Astrocyte (in vitro differentiated cells and primary cell): Measurements from ENCODE around the gene CFDP1. TPM values are rescaled to one million over a fixed set of nuclear protein-coding genes. Genes with fewer than 3 reads are reported as not detected.
A peak's percentile ranks its signal among the peaks of the same experiment; 100 is the strongest.

Experiments
- DNase-seq: peaks from one replicate; pipeline ENCODE4 v3.0.0-alpha.2; 2010; ENCODE audit warnings: low read depth
- FAIRE-seq: peaks from 2 replicates; lab custom pipeline; 2011; peaks lifted over from hg19 to GRCh38; lab: Jason Lieb, UNC
- H2AFZ ChIP-seq: 2 replicates; pipeline ENCODE4 v1.6.0; 2012; ENCODE audit warnings: low read depth, low read length, inconsistent platforms
- H3K27ac ChIP-seq: 2 replicates; pipeline ENCODE4 v1.5.1; 2011; ENCODE audit warnings: low read depth, low read length, inconsistent platforms
- H3K27me3 ChIP-seq: 2 replicates; pipeline ENCODE4 v1.6.0; 2011; ENCODE audit warnings: low read length, inconsistent platforms; ENCODE audit not compliant: insufficient read depth
- H3K36me3 ChIP-seq: 2 replicates; pipeline ENCODE4 v1.5.1; 2011; ENCODE audit warnings: low read length, inconsistent platforms; ENCODE audit not compliant: insufficient read depth
- H3K4me1 ChIP-seq: 2 replicates; pipeline ENCODE4 v1.5.1; 2011; ENCODE audit warnings: low read length, inconsistent platforms; ENCODE audit not compliant: insufficient read depth
- H3K4me2 ChIP-seq: 2 replicates; pipeline ENCODE4 v1.6.0; 2012; ENCODE audit warnings: low read length, inconsistent platforms
- H3K4me3 ChIP-seq: 2 replicates; pipeline ENCODE4 v1.5.1; 2011; ENCODE audit warnings: low read depth, mild to moderate bottlenecking, low read length, inconsistent platforms; ENCODE audit not compliant: insufficient read depth
- H3K79me2 ChIP-seq: 2 replicates; pipeline ENCODE4 v1.6.0; 2012; ENCODE audit warnings: mild to moderate bottlenecking, low read length, inconsistent platforms; ENCODE audit not compliant: insufficient read depth
- H3K9ac ChIP-seq: 2 replicates; pipeline ENCODE4 v1.6.0; 2012; ENCODE audit warnings: mild to moderate bottlenecking, low read length, inconsistent platforms
- H3K9me3 ChIP-seq: 2 replicates; pipeline ENCODE4 v1.5.1; 2012; ENCODE audit warnings: low read depth, mild to moderate bottlenecking, low read length, inconsistent platforms; ENCODE audit not compliant: insufficient read depth
- H4K20me1 ChIP-seq: 2 replicates; pipeline ENCODE4 v1.6.0; 2012; ENCODE audit warnings: low read length, inconsistent platforms; ENCODE audit not compliant: insufficient read depth
- H3K27ac Mint-ChIP-seq: one replicate; pipeline ENCODE4 v1.8.0; 2021; ENCODE audit warnings: mild to moderate bottlenecking, mixed read lengths; ENCODE audit not compliant: unreplicated experiment
- H3K27me3 Mint-ChIP-seq: one replicate; pipeline ENCODE4 v1.8.0; 2021; ENCODE audit warnings: low read depth, mixed read lengths; ENCODE audit not compliant: unreplicated experiment
- H3K36me3 Mint-ChIP-seq: one replicate; pipeline ENCODE4 v1.8.0; 2021; ENCODE audit warnings: low read depth, mixed read lengths; ENCODE audit not compliant: unreplicated experiment
- H3K4me1 Mint-ChIP-seq: one replicate; pipeline ENCODE4 v1.8.0; 2021; ENCODE audit warnings: low read depth, mixed read lengths; ENCODE audit not compliant: unreplicated experiment
- H3K4me3 Mint-ChIP-seq: one replicate; pipeline ENCODE4 v1.8.0; 2021; ENCODE audit warnings: mild to moderate bottlenecking, moderate library complexity, mixed read lengths; ENCODE audit not compliant: unreplicated experiment
- H3K9me3 Mint-ChIP-seq: one replicate; pipeline ENCODE4 v1.8.0; 2021; ENCODE audit warnings: mild to moderate bottlenecking, mixed read lengths; ENCODE audit not compliant: unreplicated experiment
- EZH2 ChIP-seq: IDR thresholded peaks from 2 replicates; pipeline ENCODE4 v1.6.1; 2012; ENCODE audit warnings: mild to moderate bottlenecking, low read length, inconsistent platforms; ENCODE audit not compliant: insufficient read depth
- total RNA-seq: library from RNA; stranded (reverse); gene quantifications from 2 replicates; pipeline ENCODE4 v1.2.1, GENCODE V29; 2021
- TF ChIP-seq, protein P1 (sequence below): IDR thresholded peaks from 2 replicates; pipeline ENCODE4 v1.5.1; 2011; ENCODE audit warnings: low read depth, mild to moderate bottlenecking, inconsistent platforms, low read length, moderate library complexity; ENCODE audit not compliant: insufficient read depth

The CFDP1 gene
- total RNA-seq, 1 donor from 2014 or later, result 36.9 TPM

DNA sequence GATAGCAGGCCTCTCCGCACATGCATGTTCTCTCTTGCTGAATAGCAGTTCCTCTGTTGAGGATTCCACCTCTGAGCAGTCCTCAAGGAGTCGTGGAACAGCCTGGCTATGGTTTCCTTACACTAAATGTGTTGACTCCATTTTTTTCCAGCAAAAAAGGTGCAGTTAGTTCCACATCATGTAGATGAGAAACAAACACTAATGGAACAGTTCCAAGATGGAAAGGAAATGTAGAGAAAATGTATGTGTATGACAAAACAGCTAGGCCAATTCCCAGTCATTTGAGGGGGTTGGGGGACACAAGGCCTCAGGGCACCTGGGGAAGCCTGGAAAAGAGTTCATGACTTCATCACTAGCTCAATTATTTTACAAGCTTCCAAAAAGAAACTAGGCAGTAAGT lies 90.0 kb downstream of the CFDP1 start:
- H3K9me3 Mint-ChIP-seq, result no peaks in the 10 kb centered on the region
- H3K36me3 ChIP-seq, result no peaks in the 10 kb centered on the region
- H3K4me2 ChIP-seq, result no peak overlapping the region
- peaks cover 5% of the 10 kb centered on the region for H3K36me3 Mint-ChIP-seq
- H3K27me3 ChIP-seq, result no peaks in the 10 kb centered on the region
- H3K4me3 ChIP-seq, result no peak overlapping the region
- no peak overlapping the region for H3K4me3 Mint-ChIP-seq
- no peaks in the 10 kb centered on the region for H3K9me3 ChIP-seq
- no peak overlapping the region for H3K27ac ChIP-seq
- no peak overlapping the region for H3K9ac ChIP-seq
- no peaks in the 10 kb centered on the region for H3K27me3 Mint-ChIP-seq
- H3K27ac Mint-ChIP-seq, result no peak overlapping the region
- DNase-seq, result no peak
- H3K4me1 Mint-ChIP-seq, result peaks cover 57% of the 10 kb centered on the region
- TF ChIP-seq, protein P1, sequence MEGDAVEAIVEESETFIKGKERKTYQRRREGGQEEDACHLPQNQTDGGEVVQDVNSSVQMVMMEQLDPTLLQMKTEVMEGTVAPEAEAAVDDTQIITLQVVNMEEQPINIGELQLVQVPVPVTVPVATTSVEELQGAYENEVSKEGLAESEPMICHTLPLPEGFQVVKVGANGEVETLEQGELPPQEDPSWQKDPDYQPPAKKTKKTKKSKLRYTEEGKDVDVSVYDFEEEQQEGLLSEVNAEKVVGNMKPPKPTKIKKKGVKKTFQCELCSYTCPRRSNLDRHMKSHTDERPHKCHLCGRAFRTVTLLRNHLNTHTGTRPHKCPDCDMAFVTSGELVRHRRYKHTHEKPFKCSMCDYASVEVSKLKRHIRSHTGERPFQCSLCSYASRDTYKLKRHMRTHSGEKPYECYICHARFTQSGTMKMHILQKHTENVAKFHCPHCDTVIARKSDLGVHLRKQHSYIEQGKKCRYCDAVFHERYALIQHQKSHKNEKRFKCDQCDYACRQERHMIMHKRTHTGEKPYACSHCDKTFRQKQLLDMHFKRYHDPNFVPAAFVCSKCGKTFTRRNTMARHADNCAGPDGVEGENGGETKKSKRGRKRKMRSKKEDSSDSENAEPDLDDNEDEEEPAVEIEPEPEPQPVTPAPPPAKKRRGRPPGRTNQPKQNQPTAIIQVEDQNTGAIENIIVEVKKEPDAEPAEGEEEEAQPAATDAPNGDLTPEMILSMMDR, result no peak
- no peak for TF ChIP-seq EZH2
- H3K79me2 ChIP-seq, result no peaks in the 10 kb centered on the region
- no peak overlapping the region for H2AFZ ChIP-seq
- H4K20me1 ChIP-seq, result no peaks in the 10 kb centered on the region
- peaks cover 31% of the 10 kb centered on the region for H3K4me1 ChIP-seq
- FAIRE-seq, result no peak

DNA sequence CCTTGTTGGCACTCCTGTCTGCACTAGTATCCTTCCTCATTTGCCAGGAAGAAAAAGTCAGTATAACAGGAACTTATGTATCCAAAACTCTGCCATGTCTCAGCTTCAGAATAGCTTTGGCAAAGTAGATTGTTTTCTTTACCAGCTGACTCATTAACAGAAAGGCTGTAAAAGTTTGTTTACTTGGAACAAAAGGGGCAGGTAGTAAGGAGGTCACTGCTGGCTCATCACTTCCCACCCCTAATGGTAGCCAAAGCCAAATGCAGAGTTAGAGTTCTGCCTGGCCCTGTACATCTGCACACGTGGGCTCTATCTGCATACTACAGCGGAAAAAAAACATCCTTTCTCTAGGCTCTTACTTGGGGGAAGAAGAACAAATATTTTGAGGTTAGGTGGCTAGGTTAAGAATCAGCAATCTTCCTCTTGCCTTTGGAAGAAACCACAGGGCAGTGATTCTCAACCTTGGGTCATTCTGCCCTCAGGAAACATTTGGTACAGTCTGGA lies 90.9 kb downstream of the CFDP1 start:
- no peak overlapping the region for H3K9ac ChIP-seq
- H2AFZ ChIP-seq, result no peak overlapping the region
- Mint-ChIP-seq H3K9me3 (no peaks in the 10 kb centered on the region), H3K4me3 (no peak overlapping the region), H3K4me1 (peaks cover 53% of the 10 kb centered on the region), H3K27me3 (no peaks in the 10 kb centered on the region), H3K36me3 (peaks cover 2% of the 10 kb centered on the region), H3K27ac (peak overlapping the region; percentile 72)
- H3K4me1 ChIP-seq, result peaks cover 31% of the 10 kb centered on the region
- peak overlapping the region; percentile 41 for H3K4me2 ChIP-seq
- H3K36me3 ChIP-seq, result no peaks in the 10 kb centered on the region
- H3K27me3 ChIP-seq, result no peaks in the 10 kb centered on the region
- DNase-seq, result peak; percentile 79
- TF ChIP-seq, protein P1, result no peak
- TF ChIP-seq EZH2, result no peak
- H3K27ac ChIP-seq, result peak overlapping the region; percentile 31
- no peaks in the 10 kb centered on the region for H3K79me2 ChIP-seq
- H3K4me3 ChIP-seq, result no peak overlapping the region
- no peaks in the 10 kb centered on the region for H4K20me1 ChIP-seq
- no peak for FAIRE-seq
- H3K9me3 ChIP-seq, result no peaks in the 10 kb centered on the region

DNA sequence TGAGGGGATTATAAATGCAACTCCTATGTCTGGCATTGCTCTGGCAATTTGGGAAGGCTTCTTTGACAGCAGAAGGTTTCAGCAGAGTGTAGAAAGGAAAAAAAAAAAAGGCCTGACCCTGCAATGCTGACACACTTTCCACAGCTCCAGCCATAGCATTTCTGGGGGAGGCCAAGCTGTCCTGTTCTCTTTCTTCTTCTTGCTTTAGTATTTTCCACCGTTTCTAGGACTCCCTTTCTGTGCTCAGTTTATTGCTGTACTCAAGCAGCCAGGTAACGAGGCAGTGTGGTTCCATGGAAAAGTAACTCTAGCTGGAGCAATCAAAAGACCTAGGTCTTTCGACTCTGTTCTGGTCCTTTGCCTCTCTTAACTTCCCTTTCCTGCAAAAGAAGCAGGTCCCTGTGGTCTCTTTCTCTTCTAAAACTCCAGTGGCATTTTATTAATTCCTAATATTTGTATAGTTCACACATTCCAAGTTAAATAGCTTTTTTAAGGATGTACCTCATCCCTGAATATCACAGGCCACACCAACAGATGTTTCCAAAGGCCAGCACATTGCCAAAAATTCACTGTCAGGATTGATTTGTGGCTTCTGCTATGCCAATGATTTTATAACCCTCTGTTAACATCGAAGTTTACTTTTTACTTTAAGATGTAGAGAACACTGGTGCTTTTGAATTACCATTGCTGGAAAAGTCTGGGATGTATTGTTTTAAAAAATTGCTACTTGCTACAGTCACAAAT lies 91.6 kb downstream of the CFDP1 start:
- H3K27me3 ChIP-seq, result no peaks in the 10 kb centered on the region
- no peaks in the 10 kb centered on the region for H4K20me1 ChIP-seq
- Mint-ChIP-seq H3K4me3 (no peak overlapping the region), H3K9me3 (peaks cover 2% of the 10 kb centered on the region), H3K36me3 (peaks cover 5% of the 10 kb centered on the region), H3K27me3 (no peaks in the 10 kb centered on the region), H3K4me1 (peaks cover 53% of the 10 kb centered on the region), H3K27ac (peak overlapping the region; percentile 72)
- FAIRE-seq (no peak), DNase-seq (peak; percentile 31)
- peak overlapping the region; percentile 41 for H3K4me2 ChIP-seq
- H3K4me3 ChIP-seq, result no peak overlapping the region
- H3K79me2 ChIP-seq, result no peaks in the 10 kb centered on the region
- no peak overlapping the region for H2AFZ ChIP-seq
- H3K9me3 ChIP-seq, result no peaks in the 10 kb centered on the region
- no peaks in the 10 kb centered on the region for H3K36me3 ChIP-seq
- H3K27ac ChIP-seq, result peak overlapping the region; percentile 31
- H3K4me1 ChIP-seq, result peaks cover 31% of the 10 kb centered on the region
- no peak for TF ChIP-seq EZH2
- TF ChIP-seq, protein P1, result no peak
- no peak overlapping the region for H3K9ac ChIP-seq
